Prostate gland (tissue), 2 donors: ENCODE results near the gene SNED1. TPM values are rescaled to one million over a fixed set of nuclear protein-coding genes. Genes with fewer than 3 reads are reported as not detected.

Experiments used
- DNase-seq: peaks from one replicate; pipeline ENCODE4 v3.0.0-alpha.2; 2019; ENCODE audit warnings: low spot score
- H3K27ac ChIP-seq, 2 donors: fragments of 200-600 bp; sonication (generic); 2 replicates each; pipeline ENCODE4 v1.5.1; 2017 to 2019
- H3K27me3 ChIP-seq: fragments of 200-600 bp; sonication (generic); replicated peaks from 2 replicates; pipeline ENCODE4 v1.5.1; 2019; ENCODE audit not compliant: insufficient read depth
- H3K36me3 ChIP-seq, 2 donors: fragments of 200-600 bp; sonication (generic); 1 replicate in 1 of 2; 2 replicates in 1 of 2; pipeline versions ENCODE4 v1.5.1 to v1.8.1; 2017 to 2019
- H3K4me1 ChIP-seq: fragments of 200-600 bp; sonication (generic); replicated peaks from 2 replicates; pipeline ENCODE4 v1.5.1; 2019
- H3K4me3 ChIP-seq, 2 donors: fragments of 200-600 bp; sonication (generic); 2 replicates each; pipeline ENCODE4 v1.5.1; 2017 to 2019
- H3K9me3 ChIP-seq: fragments of 200-600 bp; sonication (generic); 2 replicates; pipeline ENCODE4 v1.5.1; 2017
- POLR2A ChIP-seq: fragments of 450-650 bp; IDR thresholded peaks from one replicate; pipeline ENCODE4 v1.6.1; 2016; ENCODE audit warnings: antibody characterized with exemption, mild to moderate bottlenecking
- POLR2AphosphoS5 ChIP-seq: sonication (generic); formaldehyde crosslinking; IDR thresholded peaks from one replicate; pipeline ENCODE4 v1.6.1; 2017; ENCODE audit warnings: antibody characterized with exemption
- WGBS: methylation state at CpG from one replicate; pipeline ENCODE4 v1.1.5; 2018; 5-methylcytosine and 5-hydroxymethylcytosine counted together
- intact Hi-C: fragments of 100-400 bp; cut with DNase I; formaldehyde crosslinking; loops from one replicate; pipeline ENCODE4 v1.14.2; 2022
- total RNA-seq, 2 donors: library from RNA; depleted of rRNA; stranded (reverse); fragments of >200 nt; gene quantifications; one replicate each; pipeline ENCODE4 v1.1.0, GENCODE V29; 2016
- TF ChIP-seq, protein P1 (sequence below), 4 experiments: fragments of 200-600 bp in 2 of 4; fragments of 450-650 bp in 2 of 4; sonication (generic) in 2 of 4; IDR thresholded peaks; 1 replicate in 3 of 4; 2 replicates in 1 of 4; pipeline ENCODE4 v1.5.1; 2016 to 2019; ENCODE audit warnings: antibody characterized with exemption in 4 of 4, mild to moderate bottlenecking in 2 of 4, moderate library complexity in 2 of 4

SNED1 gene
- total RNA-seq, 2 donors from 2014 or later, result 32.0 to 115 TPM

DNA sequence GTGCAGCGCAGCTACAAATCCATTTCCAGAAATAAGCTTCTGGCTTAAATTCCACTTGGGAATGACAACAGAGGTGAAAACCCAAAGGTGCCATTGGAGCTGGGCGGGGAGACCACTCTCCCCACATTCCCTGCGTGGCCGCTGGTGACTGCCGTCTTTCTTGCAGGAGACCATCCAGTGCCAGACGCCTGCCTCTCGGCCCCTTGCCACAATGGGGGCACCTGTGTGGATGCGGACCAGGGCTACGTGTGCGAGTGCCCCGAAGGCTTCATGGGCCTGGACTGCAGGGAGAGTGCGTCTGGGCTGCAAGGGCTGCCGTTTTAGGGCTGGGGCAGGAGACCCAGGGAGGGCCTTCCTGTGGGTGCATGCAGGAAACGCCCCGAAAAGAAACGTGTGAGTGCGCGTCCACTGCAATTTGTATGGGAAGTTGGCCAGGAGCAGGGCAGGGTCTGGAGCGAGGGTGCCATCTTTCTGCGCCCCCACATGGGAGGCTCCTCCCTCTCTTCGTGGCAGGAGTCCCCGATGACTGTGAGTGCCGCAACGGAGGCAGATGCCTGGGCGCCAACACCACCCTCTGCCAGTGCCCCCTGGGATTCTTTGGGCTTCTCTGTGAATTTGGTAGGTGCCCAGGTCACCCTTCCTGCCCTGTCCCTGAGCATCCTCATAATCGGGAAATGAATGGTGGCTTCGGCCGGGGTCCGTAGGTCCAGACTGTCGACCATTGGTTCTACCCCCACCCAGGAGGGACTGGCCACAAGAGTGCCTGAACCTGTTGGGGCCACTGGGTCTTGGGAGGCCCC, 49.9 kb downstream of the SNED1 start:
- Histone ChIP-seq H3K4me3 (no peak overlapping the region), H3K27ac (no peak overlapping the region), H3K36me3 (no peaks in the 10 kb centered on the region), H3K27me3 (no peaks in the 10 kb centered on the region), H3K4me1 (no peaks in the 10 kb centered on the region), H3K9me3 (no peaks in the 10 kb centered on the region)
- WGBS, result 96% methylated on average over 18 of the region's 30 CpGs
- no peak for DNase-seq
- TF ChIP-seq POLR2A (no peak), POLR2AphosphoS5 (no peak)
- TF ChIP-seq, protein P1, sequence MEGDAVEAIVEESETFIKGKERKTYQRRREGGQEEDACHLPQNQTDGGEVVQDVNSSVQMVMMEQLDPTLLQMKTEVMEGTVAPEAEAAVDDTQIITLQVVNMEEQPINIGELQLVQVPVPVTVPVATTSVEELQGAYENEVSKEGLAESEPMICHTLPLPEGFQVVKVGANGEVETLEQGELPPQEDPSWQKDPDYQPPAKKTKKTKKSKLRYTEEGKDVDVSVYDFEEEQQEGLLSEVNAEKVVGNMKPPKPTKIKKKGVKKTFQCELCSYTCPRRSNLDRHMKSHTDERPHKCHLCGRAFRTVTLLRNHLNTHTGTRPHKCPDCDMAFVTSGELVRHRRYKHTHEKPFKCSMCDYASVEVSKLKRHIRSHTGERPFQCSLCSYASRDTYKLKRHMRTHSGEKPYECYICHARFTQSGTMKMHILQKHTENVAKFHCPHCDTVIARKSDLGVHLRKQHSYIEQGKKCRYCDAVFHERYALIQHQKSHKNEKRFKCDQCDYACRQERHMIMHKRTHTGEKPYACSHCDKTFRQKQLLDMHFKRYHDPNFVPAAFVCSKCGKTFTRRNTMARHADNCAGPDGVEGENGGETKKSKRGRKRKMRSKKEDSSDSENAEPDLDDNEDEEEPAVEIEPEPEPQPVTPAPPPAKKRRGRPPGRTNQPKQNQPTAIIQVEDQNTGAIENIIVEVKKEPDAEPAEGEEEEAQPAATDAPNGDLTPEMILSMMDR (IDR thresholded peaks at IDR 0.05), result no peak
- intact Hi-C loops, result no loop called here

GRCh38 chr2:241048949-241049343, 50.5 kb downstream of the SNED1 start:
- Histone ChIP-seq H3K9me3 (no peaks in the 10 kb centered on the region), H3K4me1 (no peaks in the 10 kb centered on the region), H3K36me3 (no peaks in the 10 kb centered on the region), H3K27me3 (no peaks in the 10 kb centered on the region), H3K27ac (no peak overlapping the region), H3K4me3 (no peak overlapping the region)
- intact Hi-C loops, result no loop called here
- 92% methylated on average over 11 of the region's 11 CpGs for WGBS
- TF ChIP-seq, protein P1 (IDR thresholded peaks at IDR 0.05), result no peak
- no peak for TF ChIP-seq POLR2AphosphoS5
- TF ChIP-seq POLR2A, result no peak
- no peak for DNase-seq

GRCh38 chr2:241049739-241050623, 51.6 kb downstream of the SNED1 start:
- Histone ChIP-seq H3K4me1 (no peaks in the 10 kb centered on the region), H3K4me3 (no peak overlapping the region), H3K27me3 (no peaks in the 10 kb centered on the region), H3K36me3 (no peaks in the 10 kb centered on the region), H3K27ac (no peak overlapping the region), H3K9me3 (no peaks in the 10 kb centered on the region)
- intact Hi-C loops, result no loop called here
- whole genome bisulfite sequencing, result 49% methylated on average over 38 of the region's 38 CpGs
- DNase-seq, result peak; percentile 3
- TF ChIP-seq POLR2A, result no peak
- TF ChIP-seq, protein P1 (IDR thresholded peaks at IDR 0.05), result no peak
- TF ChIP-seq POLR2AphosphoS5, result no peak

DNA sequence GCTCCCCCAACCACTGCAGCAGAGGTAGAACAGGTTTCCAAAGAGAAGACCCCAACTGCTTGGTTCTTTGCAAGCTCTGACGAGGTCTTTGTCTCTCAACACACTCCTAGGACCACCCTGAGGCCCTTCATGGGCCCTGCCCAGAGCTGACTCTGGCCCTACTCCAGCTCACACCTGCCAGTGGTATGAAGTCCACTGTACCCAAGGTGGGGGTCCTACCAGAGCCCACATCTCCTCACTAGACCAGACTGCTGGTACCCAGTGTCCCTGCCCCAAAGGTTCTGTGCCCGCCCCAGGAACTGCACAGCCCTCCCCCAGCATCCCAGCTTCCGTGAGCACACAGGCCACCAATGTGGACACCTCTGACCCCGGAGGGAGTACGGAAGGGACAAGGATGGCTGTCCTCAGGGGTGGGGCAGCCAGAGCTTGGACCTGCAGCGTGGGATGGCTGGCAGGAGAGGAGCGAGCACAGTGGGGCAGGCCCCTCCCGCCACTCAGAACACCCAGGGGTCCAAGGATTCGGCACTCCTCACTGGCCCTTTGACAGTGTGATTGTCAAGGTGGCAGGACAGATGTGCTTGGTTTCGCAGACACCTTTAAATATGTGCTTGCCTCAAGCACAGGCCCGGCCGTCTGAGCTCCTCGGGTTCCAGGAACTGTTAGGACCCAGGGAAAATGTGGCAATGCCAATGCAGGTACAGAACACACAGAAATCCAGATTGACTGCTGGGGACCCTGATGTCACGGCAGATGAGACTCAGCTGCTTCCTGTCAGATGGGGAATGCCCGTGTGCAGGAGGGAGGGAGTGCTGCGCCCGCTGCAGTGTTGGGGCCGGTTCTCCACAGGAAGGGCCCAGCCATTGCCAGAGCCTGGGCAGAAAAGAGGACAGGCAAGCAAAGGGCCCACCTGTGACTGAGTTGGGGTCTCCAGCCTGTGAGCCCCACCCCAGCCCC, 52.5 kb downstream of the SNED1 start:
- Histone ChIP-seq H3K27me3 (no peaks in the 10 kb centered on the region), H3K27ac (no peak overlapping the region), H3K9me3 (no peaks in the 10 kb centered on the region), H3K36me3 (no peaks in the 10 kb centered on the region), H3K4me3 (no peak overlapping the region), H3K4me1 (no peaks in the 10 kb centered on the region)
- TF ChIP-seq, protein P1 (IDR thresholded peaks at IDR 0.05), result no peak
- no peak for TF ChIP-seq POLR2A
- 90% methylated on average over 18 of the region's 18 CpGs for WGBS
- intact Hi-C loops, result no loop called here
- DNase-seq, result peak; percentile 3
